ENCODE measurements around the gene CRYBB2. TPM values are rescaled to one million over a fixed set of nuclear protein-coding genes. Genes with fewer than 3 reads are reported as not detected.

Gene CRYBB2
- polyA plus RNA-seq (2013, experiment 1 of 2) = not detected
- 0.07 TPM for polyA plus RNA-seq (2013, experiment 2 of 2)

GRCh38 chr22:25219211-25219689, at the start of gene CRYBB2:
Gene CRYBB2, plus strand, starts transcription at chr22:25219639. Its CDS starts 1,791 bp downstream, at chr22:25221430.
- H3K4me2 ChIP-seq (ENCODE audit: low read length, poor library complexity, severe bottlenecking) = no peak within 1 kb of the TSS
- DNase-seq = no peak
- H3K27ac ChIP-seq (ENCODE audit: low read length, poor library complexity, severe bottlenecking) = no peak within 1 kb of the TSS
- H2BK12ac ChIP-seq (ENCODE audit: low read length in 2 of 2) = no peak within 1 kb of the TSS
- H3K4me1 ChIP-seq (ENCODE audit: control insufficient read depth, insufficient read depth, low read depth, low read length) = no peaks in the 10 kb centered on the region
- no peaks in the 10 kb centered on the region for H3K9me3 ChIP-seq (ENCODE audit: control insufficient read depth, low read length)
- no peak within 1 kb of the TSS for H3K18ac ChIP-seq (ENCODE audit: low read depth in 1 of 2, low read length in 2 of 2)
- H2BK120ac ChIP-seq (ENCODE audit: low read depth, low read length) = no peak within 1 kb of the TSS
- 87% methylated on average over 19 of the region's 19 CpGs for WGBS
- no peak within 1 kb of the TSS for H3K14ac ChIP-seq (ENCODE audit: low read length in 2 of 2)
- H3K27me3 ChIP-seq (ENCODE audit: control insufficient read depth in 1 of 2, insufficient read depth in 1 of 2, low read length in 2 of 2) = peaks cover 24 to 50% of the 10 kb centered on the region in 2 experiments
- no peak within 1 kb of the TSS for H2BK15ac ChIP-seq (ENCODE audit: low read depth, poor library complexity, severe bottlenecking)
- no peak within 1 kb of the TSS for H4K91ac ChIP-seq (ENCODE audit: low read length)
- H3K23ac ChIP-seq (ENCODE audit: low read length in 2 of 2) = no peak within 1 kb of the TSS
- no peak within 1 kb of the TSS for H4K8ac ChIP-seq (ENCODE audit: low read length)
- H2BK5ac ChIP-seq (ENCODE audit: low read depth, low read length, poor library complexity, severe bottlenecking) = no peak within 1 kb of the TSS
- no peak within 1 kb of the TSS for H2AFZ ChIP-seq (ENCODE audit: low read depth, low read length)
- no peak within 1 kb of the TSS for H3K4me3 ChIP-seq (ENCODE audit: insufficient read depth in 1 of 2, low read depth in 1 of 2, low read length in 2 of 2)
- H3K36me3 ChIP-seq (ENCODE audit: control insufficient read depth in 1 of 2, insufficient read depth in 2 of 2, low read depth in 1 of 2, low read length in 2 of 2) = no peaks in the 10 kb centered on the region
- no peak within 1 kb of the TSS for H3K9ac ChIP-seq (ENCODE audit: low read length)
- no peaks in the 10 kb centered on the region for H3K79me1 ChIP-seq (replicated peaks; ENCODE audit: low read length, poor library complexity, severe bottlenecking)
- no peak within 1 kb of the TSS for H2AK5ac ChIP-seq (ENCODE audit: low read length, severe bottlenecking)
- H3K4ac ChIP-seq (ENCODE audit: low read depth in 1 of 2, low read length in 2 of 2) = no peak within 1 kb of the TSS

- Histone ChIP-seq H3K14ac (ENCODE audit: low read length in 2 of 2) (no peak overlapping the region), H4K8ac (ENCODE audit: low read length) (no peak overlapping the region), H3K79me1 (replicated peaks; ENCODE audit: low read length, poor library complexity, severe bottlenecking) (peaks cover 2% of the 10 kb centered on the region), H3K4me2 (ENCODE audit: low read length, poor library complexity, severe bottlenecking) (no peak overlapping the region), H2AFZ (ENCODE audit: low read depth, low read length) (no peak overlapping the region), H3K9me3 (ENCODE audit: control insufficient read depth, low read length) (no peaks in the 10 kb centered on the region), H3K4me3 (ENCODE audit: insufficient read depth in 1 of 2, low read depth in 1 of 2, low read length in 2 of 2) (no peak overlapping the region), H3K23ac (ENCODE audit: low read length in 2 of 2) (no peak overlapping the region), H3K18ac (ENCODE audit: low read depth in 1 of 2, low read length in 2 of 2) (no peak overlapping the region), H3K27me3 (ENCODE audit: control insufficient read depth in 1 of 2, insufficient read depth in 1 of 2, low read length in 2 of 2) (no peaks in the 10 kb centered on the region), H3K4ac (ENCODE audit: low read depth in 1 of 2, low read length in 2 of 2) (no peak overlapping the region), H2AK5ac (ENCODE audit: low read length, severe bottlenecking) (no peak overlapping the region), H2BK12ac (ENCODE audit: low read length in 2 of 2) (no peak overlapping the region), H2BK120ac (ENCODE audit: low read depth, low read length) (no peak overlapping the region), H4K91ac (ENCODE audit: low read length) (no peak overlapping the region), H3K9ac (ENCODE audit: low read length) (no peak overlapping the region), H3K4me1 (ENCODE audit: control insufficient read depth, insufficient read depth, low read depth, low read length) (peaks cover 1% of the 10 kb centered on the region), H3K36me3 (ENCODE audit: control insufficient read depth in 1 of 2, insufficient read depth in 2 of 2, low read depth in 1 of 2, low read length in 2 of 2) (peaks cover 13 to 20% of the 10 kb centered on the region in 2 experiments), H2BK5ac (ENCODE audit: low read depth, low read length, poor library complexity, severe bottlenecking) (no peak overlapping the region), H2BK15ac (ENCODE audit: low read depth, poor library complexity, severe bottlenecking) (peak overlapping the region; percentile 55), H3K27ac (ENCODE audit: low read length, poor library complexity, severe bottlenecking) (no peak overlapping the region)
- DNase-seq = no peak
- 89% methylated on average over 12 of the region's 16 CpGs for WGBS
Measured at GRCh38 chr22:25170426-25170980, 48.9 kb upstream of the CRYBB2 start.

- H3K14ac ChIP-seq (ENCODE audit: low read length in 2 of 2) = no peak overlapping the region
Measured at GRCh38 chr22:25172153-25172552, 47.3 kb upstream of the CRYBB2 start.

GRCh38 chr22:25174156-25174887, 45.1 kb upstream of the CRYBB2 start:
- Histone ChIP-seq H4K91ac (ENCODE audit: low read length) (no peak overlapping the region), H3K9me3 (ENCODE audit: control insufficient read depth, low read length) (peaks cover under 1% of the 10 kb centered on the region), H2BK5ac (ENCODE audit: low read depth, low read length, poor library complexity, severe bottlenecking) (no peak overlapping the region), H3K4ac (ENCODE audit: low read depth in 1 of 2, low read length in 2 of 2) (no peak overlapping the region), H2BK120ac (ENCODE audit: low read depth, low read length) (no peak overlapping the region), H3K4me3 (ENCODE audit: insufficient read depth in 1 of 2, low read depth in 1 of 2, low read length in 2 of 2) (no peak overlapping the region), H2AK5ac (ENCODE audit: low read length, severe bottlenecking) (no peak overlapping the region), H3K79me1 (replicated peaks; ENCODE audit: low read length, poor library complexity, severe bottlenecking) (no peaks in the 10 kb centered on the region), H2BK12ac (ENCODE audit: low read length in 2 of 2) (no peak overlapping the region), H3K14ac (ENCODE audit: low read length in 2 of 2) (peak overlapping the region in 1 of 2 experiments; percentile 28), H3K18ac (ENCODE audit: low read depth in 1 of 2, low read length in 2 of 2) (no peak overlapping the region), H4K8ac (ENCODE audit: low read length) (no peak overlapping the region), H2BK15ac (ENCODE audit: low read depth, poor library complexity, severe bottlenecking) (no peak overlapping the region), H3K27ac (ENCODE audit: low read length, poor library complexity, severe bottlenecking) (no peak overlapping the region), H3K27me3 (ENCODE audit: control insufficient read depth in 1 of 2, insufficient read depth in 1 of 2, low read length in 2 of 2) (no peaks in the 10 kb centered on the region), H3K23ac (ENCODE audit: low read length in 2 of 2) (no peak overlapping the region), H3K9ac (ENCODE audit: low read length) (no peak overlapping the region), H2AFZ (ENCODE audit: low read depth, low read length) (no peak overlapping the region), H3K4me2 (ENCODE audit: low read length, poor library complexity, severe bottlenecking) (no peak overlapping the region), H3K4me1 (ENCODE audit: control insufficient read depth, insufficient read depth, low read depth, low read length) (no peaks in the 10 kb centered on the region), H3K36me3 (ENCODE audit: control insufficient read depth in 1 of 2, insufficient read depth in 2 of 2, low read depth in 1 of 2, low read length in 2 of 2) (peaks cover 20 to 22% of the 10 kb centered on the region in 2 experiments)
- DNase-seq = no peak
- 95% methylated on average over 13 of the region's 13 CpGs for WGBS

More at GRCh38 chr22:25172153-25172552, 47.3 kb upstream of the CRYBB2 start:
- no peak overlapping the region for H3K4ac ChIP-seq (ENCODE audit: low read depth in 1 of 2, low read length in 2 of 2)
- H3K4me1 ChIP-seq (ENCODE audit: control insufficient read depth, insufficient read depth, low read depth, low read length) = no peaks in the 10 kb centered on the region
- DNase-seq = no peak
- no peak overlapping the region for H4K8ac ChIP-seq (ENCODE audit: low read length)
- no peak overlapping the region for H4K91ac ChIP-seq (ENCODE audit: low read length)
- no peak overlapping the region for H3K27ac ChIP-seq (ENCODE audit: low read length, poor library complexity, severe bottlenecking)
- no peak overlapping the region for H2AFZ ChIP-seq (ENCODE audit: low read depth, low read length)
- H2BK120ac ChIP-seq (ENCODE audit: low read depth, low read length) = no peak overlapping the region
- no peak overlapping the region for H3K23ac ChIP-seq (ENCODE audit: low read length in 2 of 2)
- no peaks in the 10 kb centered on the region for H3K27me3 ChIP-seq (ENCODE audit: control insufficient read depth in 1 of 2, insufficient read depth in 1 of 2, low read length in 2 of 2)
- WGBS = 77% methylated on average over 5 of the region's 5 CpGs
- H3K18ac ChIP-seq (ENCODE audit: low read depth in 1 of 2, low read length in 2 of 2) = no peak overlapping the region
- peaks cover 17 to 22% of the 10 kb centered on the region in 2 experiments for H3K36me3 ChIP-seq (ENCODE audit: control insufficient read depth in 1 of 2, insufficient read depth in 2 of 2, low read depth in 1 of 2, low read length in 2 of 2)
- no peak overlapping the region for H2BK12ac ChIP-seq (ENCODE audit: low read length in 2 of 2)
- H2AK5ac ChIP-seq (ENCODE audit: low read length, severe bottlenecking) = no peak overlapping the region
- H3K4me2 ChIP-seq (ENCODE audit: low read length, poor library complexity, severe bottlenecking) = no peak overlapping the region
- H3K4me3 ChIP-seq (ENCODE audit: insufficient read depth in 1 of 2, low read depth in 1 of 2, low read length in 2 of 2) = no peak overlapping the region
- no peak overlapping the region for H2BK15ac ChIP-seq (ENCODE audit: low read depth, poor library complexity, severe bottlenecking)
- H3K9me3 ChIP-seq (ENCODE audit: control insufficient read depth, low read length) = no peaks in the 10 kb centered on the region
- H3K79me1 ChIP-seq (replicated peaks; ENCODE audit: low read length, poor library complexity, severe bottlenecking) = no peaks in the 10 kb centered on the region
- H3K9ac ChIP-seq (ENCODE audit: low read length) = no peak overlapping the region
- H2BK5ac ChIP-seq (ENCODE audit: low read depth, low read length, poor library complexity, severe bottlenecking) = no peak overlapping the region
